Activated T-helper 1 cell treated with anti-CD3 and anti-CD28 coated beads, Interleukin-12 subunit alpha, Interleukin-12 subunit beta, Interleukin-2, Interleukin-4 antibody, amounts not matched to agents 30 ng/mL and 10 ng/mL and 1 ng/mL, durations not matched to agents 14 hours and 24 hours and 36 hours (primary cell): ENCODE results near the gene PCSK4. TPM values are rescaled to one million over a fixed set of nuclear protein-coding genes. Genes with fewer than 3 reads are reported as not detected.

Experiments
- DNase-seq: peaks from one replicate; pipeline ENCODE4 v3.0.0; 2021; ENCODE audit warnings: low spot score
- H3K27ac Mint-ChIP-seq: one replicate; pipeline ENCODE4 v1.8.0; 2021; ENCODE audit warnings: mild to moderate bottlenecking, mixed read lengths
- H3K27me3 Mint-ChIP-seq: one replicate; pipeline ENCODE4 v1.8.0; 2022; ENCODE audit warnings: mild to moderate bottlenecking, moderate library complexity, mixed read lengths; ENCODE audit not compliant: insufficient read depth
- H3K36me3 Mint-ChIP-seq: one replicate; pipeline ENCODE4 v1.8.0; 2021; ENCODE audit warnings: low read depth, mixed read lengths
- H3K4me1 Mint-ChIP-seq: one replicate; pipeline ENCODE4 v1.8.0; 2021; ENCODE audit warnings: low read depth, mixed read lengths
- H3K4me3 Mint-ChIP-seq: one replicate; pipeline ENCODE4 v1.8.0; 2021; ENCODE audit warnings: mild to moderate bottlenecking, moderate library complexity, mixed read lengths
- H3K9me3 Mint-ChIP-seq: one replicate; pipeline ENCODE4 v1.8.0; 2021; ENCODE audit warnings: mixed read lengths
- intact Hi-C: fragments of 100-400 bp; cut with micrococcal nuclease; formaldehyde crosslinking; loops from one replicate; pipeline ENCODE4 v1.15.1; 2024
- total RNA-seq: library from RNA; stranded (reverse); gene quantifications from 2 replicates; pipeline ENCODE4 v1.2.3, GENCODE V29; 2022

PCSK4 gene
- total RNA-seq, 1 donor from 2014 or later: 0.26 TPM

DNA sequence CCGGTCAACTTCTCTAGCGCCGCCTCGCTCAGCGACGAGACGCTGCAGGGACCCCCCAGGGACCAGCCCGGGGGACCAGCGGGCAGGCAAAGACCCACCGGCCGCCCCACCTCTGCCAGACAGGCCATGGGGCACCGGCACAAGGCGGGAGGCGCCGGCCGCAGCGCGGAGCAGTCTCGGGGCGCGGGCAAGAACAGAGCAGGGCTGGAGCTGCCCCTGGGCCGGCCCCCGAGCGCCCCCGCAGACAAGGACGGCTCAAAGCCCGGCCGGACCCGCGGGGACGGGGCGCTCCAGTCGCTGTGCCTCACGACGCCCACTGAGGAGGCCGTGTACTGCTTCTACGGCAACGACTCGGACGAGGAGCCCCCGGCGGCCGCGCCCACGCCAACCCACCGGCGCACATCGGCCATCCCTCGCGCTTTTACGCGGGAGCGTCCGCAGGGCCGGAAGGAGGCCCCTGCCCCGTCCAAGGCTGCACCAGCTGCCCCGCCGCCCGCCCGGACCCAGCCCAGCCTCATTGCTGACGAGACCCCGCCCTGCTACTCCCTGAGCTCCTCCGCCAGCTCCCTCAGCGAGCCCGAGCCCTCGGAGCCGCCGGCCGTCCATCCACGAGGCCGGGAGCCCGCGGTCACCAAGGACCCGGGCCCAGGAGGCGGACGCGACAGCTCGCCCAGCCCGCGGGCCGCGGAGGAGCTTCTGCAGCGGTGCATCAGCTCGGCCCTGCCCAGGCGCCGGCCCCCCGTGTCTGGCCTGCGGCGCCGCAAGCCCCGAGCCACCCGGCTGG, 22.5 kb downstream of the PCSK4 start:
- no peaks in the 10 kb centered on the region for H3K4me1 Mint-ChIP-seq
- H3K4me3 Mint-ChIP-seq: no peak overlapping the region
- H3K36me3 Mint-ChIP-seq: no peaks in the 10 kb centered on the region
- intact Hi-C loops: loop anchor here (5.0 kb wide), 1 partner anchor 295 kb away; no protein-coding TSS in a partner anchor
- no peak overlapping the region for H3K27ac Mint-ChIP-seq
- H3K27me3 Mint-ChIP-seq: peaks cover 11% of the 10 kb centered on the region
- no peak for DNase-seq
- H3K9me3 Mint-ChIP-seq: no peaks in the 10 kb centered on the region

DNA sequence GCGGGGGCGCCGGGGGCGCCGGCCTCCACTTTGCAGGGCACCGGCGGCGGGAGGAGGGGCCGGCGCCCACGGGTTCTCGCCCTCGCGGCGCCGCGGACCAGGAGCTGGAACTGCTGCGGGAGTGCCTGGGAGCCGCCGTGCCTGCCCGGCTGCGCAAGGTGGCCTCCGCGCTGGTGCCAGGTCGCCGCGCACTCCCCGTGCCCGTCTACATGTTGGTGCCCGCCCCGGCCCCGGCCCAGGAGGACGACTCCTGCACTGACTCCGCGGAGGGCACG, 23.0 kb downstream of the PCSK4 start:
- Mint-ChIP-seq H3K4me3 (no peak overlapping the region), H3K36me3 (no peaks in the 10 kb centered on the region), H3K27ac (no peak overlapping the region), H3K9me3 (no peaks in the 10 kb centered on the region), H3K4me1 (no peaks in the 10 kb centered on the region), H3K27me3 (peaks cover 11% of the 10 kb centered on the region)
- DNase-seq: no peak
- intact Hi-C loops: loop anchor here (5.0 kb wide), 1 partner anchor 295 kb away; no protein-coding TSS in a partner anchor

DNA sequence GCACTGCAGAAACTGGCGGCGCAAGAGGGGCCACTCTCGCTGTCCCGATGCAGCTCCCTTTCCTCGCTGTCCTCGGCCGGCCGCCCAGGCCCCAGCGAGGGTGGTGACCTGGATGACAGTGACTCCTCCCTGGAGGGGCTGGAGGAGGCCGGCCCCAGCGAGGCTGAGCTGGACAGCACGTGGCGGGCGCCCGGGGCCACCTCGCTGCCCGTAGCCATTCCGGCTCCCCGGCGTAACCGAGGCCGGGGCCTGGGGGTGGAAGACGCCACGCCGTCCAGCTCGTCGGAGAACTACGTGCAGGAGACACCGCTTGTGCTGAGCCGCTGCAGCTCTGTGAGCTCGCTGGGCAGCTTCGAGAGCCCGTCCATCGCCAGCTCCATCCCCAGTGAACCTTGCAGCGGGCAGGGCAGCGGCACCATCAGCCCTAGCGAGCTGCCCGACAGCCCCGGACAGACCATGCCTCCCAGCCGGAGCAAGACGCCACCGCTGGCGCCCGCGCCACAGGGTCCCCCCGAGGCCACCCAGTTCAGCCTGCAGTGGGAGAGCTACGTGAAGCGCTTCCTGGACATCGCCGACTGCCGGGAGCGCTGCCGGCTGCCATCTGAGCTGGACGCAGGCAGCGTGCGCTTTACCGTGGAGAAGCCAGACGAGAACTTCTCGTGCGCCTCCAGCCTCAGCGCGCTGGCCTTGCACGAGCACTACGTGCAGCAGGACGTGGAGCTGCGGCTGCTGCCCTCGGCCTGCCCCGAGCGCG, 23.5 kb downstream of the PCSK4 start:
- Mint-ChIP-seq H3K4me1 (no peaks in the 10 kb centered on the region), H3K36me3 (no peaks in the 10 kb centered on the region), H3K4me3 (no peak overlapping the region), H3K27me3 (peaks cover 7% of the 10 kb centered on the region), H3K27ac (no peak overlapping the region), H3K9me3 (no peaks in the 10 kb centered on the region)
- no peak for DNase-seq
- intact Hi-C loops: loop anchor here (5.0 kb wide), 1 partner anchor 296 kb away; no protein-coding TSS in a partner anchor

DNA sequence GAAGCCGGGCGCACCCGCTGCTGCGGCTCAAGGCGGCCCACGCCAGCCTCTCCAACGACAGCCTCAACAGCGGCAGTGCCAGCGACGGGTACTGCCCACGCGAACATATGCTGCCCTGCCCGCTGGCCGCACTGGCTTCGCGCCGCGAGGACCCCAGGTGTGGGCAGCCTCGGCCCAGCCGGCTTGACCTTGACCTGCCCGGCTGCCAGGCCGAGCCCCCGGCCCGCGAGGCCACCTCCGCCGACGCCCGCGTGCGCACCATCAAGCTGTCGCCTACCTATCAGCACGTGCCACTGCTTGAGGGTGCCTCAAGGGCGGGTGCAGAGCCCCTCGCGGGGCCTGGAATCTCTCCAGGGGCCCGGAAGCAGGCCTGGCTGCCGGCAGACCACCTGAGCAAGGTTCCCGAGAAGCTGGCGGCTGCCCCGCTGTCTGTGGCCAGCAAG, 24.1 kb downstream of the PCSK4 start:
- Mint-ChIP-seq H3K36me3 (no peaks in the 10 kb centered on the region), H3K27ac (no peak overlapping the region), H3K4me3 (no peak overlapping the region), H3K27me3 (peaks cover 7% of the 10 kb centered on the region), H3K4me1 (no peaks in the 10 kb centered on the region), H3K9me3 (no peaks in the 10 kb centered on the region)
- DNase-seq: no peak
- intact Hi-C loops: loop anchor here (5.0 kb wide), 1 partner anchor 296 kb away; no protein-coding TSS in a partner anchor

DNA sequence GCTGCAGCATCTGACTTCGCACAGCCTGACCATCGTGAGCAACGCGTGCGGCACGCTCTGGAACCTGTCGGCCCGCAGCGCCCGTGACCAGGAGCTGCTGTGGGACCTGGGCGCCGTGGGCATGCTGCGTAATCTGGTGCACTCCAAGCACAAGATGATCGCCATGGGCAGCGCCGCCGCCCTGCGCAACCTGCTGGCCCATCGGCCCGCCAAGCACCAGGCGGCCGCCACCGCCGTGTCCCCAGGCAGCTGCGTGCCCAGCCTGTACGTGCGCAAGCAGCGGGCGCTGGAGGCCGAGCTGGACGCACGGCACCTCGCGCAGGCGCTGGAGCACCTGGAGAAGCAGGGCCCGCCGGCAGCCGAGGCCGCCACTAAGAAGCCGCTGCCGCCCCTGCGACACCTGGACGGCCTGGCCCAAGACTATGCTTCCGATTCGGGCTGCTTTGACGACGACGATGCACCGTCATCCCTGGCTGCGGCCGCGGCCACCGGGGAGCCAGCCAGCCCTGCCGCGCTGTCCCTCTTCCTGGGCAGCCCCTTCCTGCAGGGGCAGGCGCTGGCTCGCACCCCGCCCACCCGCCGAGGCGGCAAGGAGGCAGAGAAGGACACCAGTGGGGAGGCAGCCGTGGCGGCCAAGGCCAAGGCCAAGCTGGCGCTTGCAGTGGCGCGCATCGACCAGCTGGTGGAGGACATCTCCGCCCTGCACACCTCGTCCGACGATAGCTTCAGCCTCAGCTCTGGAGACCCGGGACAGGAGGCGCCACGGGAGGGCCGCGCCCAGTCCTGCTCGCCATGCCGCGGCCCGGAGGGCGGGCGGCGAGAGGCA, 24.7 kb downstream of the PCSK4 start:
- DNase-seq: no peak
- H3K27me3 Mint-ChIP-seq: peaks cover 7% of the 10 kb centered on the region
- intact Hi-C loops: loop anchor here (5.0 kb wide), 1 partner anchor 297 kb away; no protein-coding TSS in a partner anchor
- H3K9me3 Mint-ChIP-seq: no peaks in the 10 kb centered on the region
- H3K4me1 Mint-ChIP-seq: no peaks in the 10 kb centered on the region
- no peak overlapping the region for H3K4me3 Mint-ChIP-seq
- no peaks in the 10 kb centered on the region for H3K36me3 Mint-ChIP-seq
- H3K27ac Mint-ChIP-seq: no peak overlapping the region

DNA sequence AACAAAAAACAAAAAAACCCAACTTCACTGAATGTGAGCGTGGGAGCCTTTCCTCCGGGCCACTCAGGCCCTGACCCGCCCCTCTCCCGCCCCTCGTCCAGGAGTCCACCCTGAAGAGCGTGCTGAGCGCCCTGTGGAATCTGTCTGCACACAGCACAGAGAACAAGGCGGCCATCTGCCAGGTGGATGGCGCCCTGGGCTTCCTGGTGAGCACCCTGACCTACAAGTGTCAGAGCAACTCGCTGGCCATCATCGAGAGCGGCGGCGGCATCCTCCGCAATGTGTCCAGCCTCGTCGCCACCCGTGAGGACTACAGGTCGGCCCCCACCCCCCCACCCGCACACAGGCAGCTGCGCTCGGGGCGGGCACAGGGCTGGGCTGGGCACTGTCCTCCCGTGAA, 28.3 kb downstream of the PCSK4 start:
- no peaks in the 10 kb centered on the region for H3K9me3 Mint-ChIP-seq
- no peaks in the 10 kb centered on the region for H3K36me3 Mint-ChIP-seq
- no peaks in the 10 kb centered on the region for H3K4me1 Mint-ChIP-seq
- H3K4me3 Mint-ChIP-seq: no peak overlapping the region
- H3K27me3 Mint-ChIP-seq: peaks cover 19% of the 10 kb centered on the region
- no peak overlapping the region for H3K27ac Mint-ChIP-seq
- no peak for DNase-seq
- intact Hi-C loops: no loop called here

DNA sequence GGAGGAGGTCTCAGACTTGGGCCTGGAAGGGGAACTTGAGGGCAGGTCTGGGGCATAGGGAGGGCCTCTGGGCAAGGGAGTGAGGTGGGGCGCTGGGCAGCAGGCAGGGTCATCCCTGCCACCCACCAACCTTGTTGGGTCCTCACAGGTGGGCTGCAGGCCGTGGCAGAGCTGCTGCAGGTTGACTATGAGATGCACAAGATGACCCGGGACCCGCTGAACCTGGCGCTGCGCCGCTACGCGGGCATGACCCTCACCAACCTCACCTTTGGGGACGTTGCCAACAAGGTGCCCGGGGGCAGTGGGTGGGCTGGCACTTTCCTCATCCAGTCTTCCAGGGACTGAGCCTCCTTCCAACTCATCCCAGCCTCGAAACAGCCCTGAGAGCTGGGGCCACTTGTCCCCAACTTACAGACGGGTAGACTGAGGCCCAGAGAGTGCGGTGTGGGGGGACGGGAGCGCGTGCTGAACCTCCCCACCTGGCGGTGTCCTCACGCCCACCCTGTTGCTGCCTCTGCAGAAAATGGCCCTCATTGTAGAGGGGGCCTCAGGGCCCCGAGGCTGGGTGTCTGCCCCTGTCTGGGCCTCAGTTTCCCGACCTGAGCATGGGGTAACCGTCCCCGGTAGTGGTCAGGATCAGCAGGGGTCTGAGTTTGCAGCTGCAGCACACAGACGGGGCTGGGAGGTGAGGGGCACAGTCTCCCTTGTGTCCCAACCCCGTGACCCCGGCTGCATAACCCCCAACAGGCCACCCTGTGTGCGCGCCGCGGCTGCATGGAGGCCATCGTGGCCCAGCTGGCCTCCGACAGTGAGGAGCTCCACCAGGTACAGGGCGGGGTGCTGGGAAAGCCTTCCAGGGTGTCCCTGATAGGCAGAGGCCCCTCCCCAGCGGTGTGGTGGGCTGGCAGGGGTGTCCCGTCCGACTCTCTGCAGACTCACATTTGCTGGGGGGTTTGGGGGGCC, 29.8 kb downstream of the PCSK4 start:
- no peaks in the 10 kb centered on the region for H3K36me3 Mint-ChIP-seq
- peaks cover 26% of the 10 kb centered on the region for H3K27me3 Mint-ChIP-seq
- peaks cover 5% of the 10 kb centered on the region for H3K4me1 Mint-ChIP-seq
- no peak overlapping the region for H3K4me3 Mint-ChIP-seq
- intact Hi-C loops: no loop called here
- DNase-seq: no peak
- no peak overlapping the region for H3K27ac Mint-ChIP-seq
- no peaks in the 10 kb centered on the region for H3K9me3 Mint-ChIP-seq

DNA sequence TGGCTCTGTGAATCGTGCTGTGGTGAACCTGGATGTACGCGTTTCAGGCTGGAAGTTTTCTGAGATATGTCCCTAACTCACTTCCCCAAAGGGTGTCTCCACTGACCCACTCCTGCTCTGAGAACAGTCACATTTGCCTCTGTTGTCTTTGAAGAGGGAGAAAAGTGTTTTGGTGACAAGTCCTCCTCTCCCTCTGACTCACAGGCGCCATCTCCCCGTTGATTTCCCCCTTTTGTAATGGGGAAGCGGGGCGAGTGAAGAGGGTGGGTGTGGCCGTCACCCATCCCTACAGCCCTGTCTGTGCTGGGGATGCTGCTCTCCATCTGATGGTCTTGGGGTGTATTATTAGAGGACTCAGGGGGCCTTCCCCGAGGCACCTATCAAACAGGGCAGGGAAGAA, 30.7 kb downstream of the PCSK4 start:
- intact Hi-C loops: no loop called here

DNA sequence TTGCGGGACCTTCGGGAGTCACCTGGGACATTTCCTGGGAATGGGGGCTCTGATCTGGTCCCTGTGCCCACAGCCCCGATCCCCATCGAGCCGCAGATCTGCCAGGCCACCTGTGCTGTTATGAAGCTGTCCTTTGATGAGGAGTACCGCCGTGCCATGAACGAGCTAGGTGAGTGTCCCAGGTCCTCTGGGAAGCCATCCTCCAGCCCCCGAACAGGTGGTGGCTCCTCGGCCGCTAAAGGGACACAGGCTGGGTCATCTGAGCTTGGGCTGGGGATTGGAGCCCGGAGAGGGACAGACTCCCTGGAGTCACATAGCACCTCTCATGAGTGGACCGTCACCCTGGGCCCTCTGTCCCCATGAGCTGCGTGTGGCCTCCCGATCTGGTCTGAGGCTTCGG, 32.3 kb downstream of the PCSK4 start:
- no peaks in the 10 kb centered on the region for H3K9me3 Mint-ChIP-seq
- H3K36me3 Mint-ChIP-seq: no peaks in the 10 kb centered on the region
- H3K27me3 Mint-ChIP-seq: peaks cover 36% of the 10 kb centered on the region
- no peak for DNase-seq
- intact Hi-C loops: no loop called here
- H3K4me3 Mint-ChIP-seq: no peak overlapping the region
- H3K27ac Mint-ChIP-seq: no peak overlapping the region
- H3K4me1 Mint-ChIP-seq: peaks cover 5% of the 10 kb centered on the region

More for the DNA sequence above, 30.7 kb downstream of the PCSK4 start:
- H3K27ac Mint-ChIP-seq: no peak overlapping the region
- H3K9me3 Mint-ChIP-seq: no peaks in the 10 kb centered on the region
- H3K4me3 Mint-ChIP-seq: no peak overlapping the region
- H3K4me1 Mint-ChIP-seq: peaks cover 5% of the 10 kb centered on the region
- no peak for DNase-seq
- H3K36me3 Mint-ChIP-seq: no peaks in the 10 kb centered on the region
- peaks cover 28% of the 10 kb centered on the region for H3K27me3 Mint-ChIP-seq

DNA sequence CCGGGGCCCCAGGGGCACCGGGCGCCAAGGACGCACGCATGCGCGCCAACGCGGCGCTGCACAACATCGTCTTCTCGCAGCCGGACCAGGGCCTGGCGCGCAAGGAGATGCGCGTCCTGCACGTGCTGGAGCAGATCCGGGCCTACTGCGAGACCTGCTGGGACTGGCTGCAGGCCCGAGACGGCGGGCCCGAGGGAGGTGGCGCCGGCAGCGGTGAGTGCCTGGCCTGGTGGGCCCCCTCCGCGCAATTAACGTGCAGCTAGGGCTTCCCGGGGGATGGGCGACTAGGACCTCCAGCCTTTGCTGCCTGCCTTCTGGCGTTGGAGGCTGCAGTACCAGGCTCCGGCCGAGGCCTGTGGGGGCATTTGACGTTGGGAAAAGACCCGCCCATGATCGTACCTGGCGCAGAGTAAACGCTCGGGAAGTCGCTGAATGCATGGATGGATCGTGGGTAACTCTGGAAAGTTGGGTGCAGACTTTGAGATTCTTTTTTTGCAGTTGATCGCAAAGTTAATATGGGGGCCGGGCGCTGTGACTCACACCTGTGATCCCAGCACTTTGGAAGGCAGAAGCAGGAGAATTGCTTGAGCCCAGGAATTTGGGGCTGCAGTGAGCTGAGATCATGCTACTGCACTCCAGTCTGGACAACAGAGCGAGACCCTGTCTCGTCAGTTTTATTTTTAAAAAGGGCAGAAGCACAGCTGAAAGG, 33.0 kb downstream of the PCSK4 start:
- H3K4me1 Mint-ChIP-seq: peaks cover 5% of the 10 kb centered on the region
- H3K36me3 Mint-ChIP-seq: no peaks in the 10 kb centered on the region
- no peaks in the 10 kb centered on the region for H3K9me3 Mint-ChIP-seq
- no peak overlapping the region for H3K27ac Mint-ChIP-seq
- no peak overlapping the region for H3K4me3 Mint-ChIP-seq
- peaks cover 37% of the 10 kb centered on the region for H3K27me3 Mint-ChIP-seq
- intact Hi-C loops: no loop called here
- no peak for DNase-seq

DNA sequence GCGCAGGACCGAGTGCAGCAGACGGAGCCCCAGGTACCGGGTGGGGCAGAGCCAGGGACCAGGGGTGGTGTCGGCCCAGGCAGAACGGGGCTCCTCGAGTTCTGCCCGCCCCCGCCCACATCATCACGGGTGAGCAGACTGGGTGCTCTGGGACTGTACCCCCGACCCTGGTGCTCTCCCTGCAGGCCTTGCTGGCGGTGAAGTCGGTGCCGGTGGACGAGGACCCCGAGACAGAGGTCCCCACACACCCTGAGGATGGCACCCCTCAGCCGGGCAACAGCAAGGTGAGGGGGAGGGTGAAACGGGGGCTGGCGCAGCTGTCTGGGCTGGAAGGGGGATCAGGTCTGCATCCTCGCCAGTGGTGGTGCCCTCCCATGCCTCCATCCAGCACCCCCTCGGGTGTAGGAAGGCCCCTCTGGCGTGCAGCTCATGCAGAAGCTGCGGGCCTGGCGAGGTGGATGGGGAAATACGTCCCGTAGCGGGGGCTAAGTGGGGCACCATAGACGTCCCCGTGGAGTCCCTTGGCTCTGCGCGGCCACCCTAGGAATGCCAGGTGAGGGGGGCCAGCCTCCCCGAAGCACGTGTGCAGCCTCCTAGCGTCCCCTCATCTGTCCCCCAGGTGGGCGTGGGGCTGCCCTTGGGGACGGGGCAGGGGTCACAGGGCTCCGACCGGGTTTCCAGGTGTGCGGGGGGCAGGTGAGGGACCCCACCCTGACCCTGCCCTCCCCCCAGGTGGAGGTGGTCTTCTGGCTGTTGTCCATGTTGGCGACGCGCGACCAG, 33.8 kb downstream of the PCSK4 start:
- H3K4me1 Mint-ChIP-seq: peaks cover 5% of the 10 kb centered on the region
- H3K9me3 Mint-ChIP-seq: no peaks in the 10 kb centered on the region
- H3K27me3 Mint-ChIP-seq: peaks cover 37% of the 10 kb centered on the region
- no peak overlapping the region for H3K4me3 Mint-ChIP-seq
- no peak overlapping the region for H3K27ac Mint-ChIP-seq
- intact Hi-C loops: no loop called here
- DNase-seq: no peak
- no peaks in the 10 kb centered on the region for H3K36me3 Mint-ChIP-seq
